Peyer's patch (tissue), 4 donors: ENCODE data around the gene TOX2. TPM values are rescaled to one million over a fixed set of nuclear protein-coding genes. Genes with fewer than 3 reads are reported as not detected.

ENCODE experiments used
- DNase-seq, 3 donors: peaks; one replicate each; pipeline ENCODE4 v3.0.0-alpha.2; 2017 to 2019
- H3K27ac ChIP-seq, 4 donors: fragments of 200-600 bp; sonication (generic); one replicate each; pipeline ENCODE4 v1.5.1; 2016 to 2019
- H3K27me3 ChIP-seq, 2 donors: fragments of 200-600 bp; sonication (generic); one replicate each; pipeline ENCODE4 v1.5.1; 2019
- H3K36me3 ChIP-seq, 3 donors: fragments of 200-600 bp; sonication (generic); one replicate each; pipeline ENCODE4 v1.5.1; 2016 to 2019
- H3K4me1 ChIP-seq, 4 donors: fragments of 200-600 bp; sonication (generic); one replicate each; pipeline ENCODE4 v1.5.1; 2016 to 2019
- H3K4me3 ChIP-seq, 4 donors: fragments of 200-600 bp; sonication (generic); 1 replicate in 3 of 4; 2 replicates in 1 of 4; pipeline ENCODE4 v1.5.1; 2016 to 2019; ENCODE audit warnings: mild to moderate bottlenecking in 1 of 4
- H3K9me3 ChIP-seq, 4 donors: fragments of 200-600 bp; sonication (generic); one replicate each; pipeline ENCODE4 v1.5.1; 2016 to 2019; ENCODE audit warnings: mild to moderate bottlenecking in 1 of 4
- CTCF ChIP-seq, 6 experiments: fragments of 450-650 bp in 4 of 6; fragments of 200-600 bp in 2 of 6; sonication (generic) in 1 of 6; IDR thresholded peaks; one replicate each; pipeline ENCODE4 v1.5.1; 2017 to 2019; ENCODE audit warnings: antibody characterized with exemption in 6 of 6, mild to moderate bottlenecking in 3 of 6, moderate library complexity in 1 of 6
- POLR2A ChIP-seq, 2 donors: fragments of 450-650 bp; IDR thresholded peaks; one replicate each; pipeline ENCODE4 v1.5.1; 2017; ENCODE audit warnings: antibody characterized with exemption in 2 of 2, mild to moderate bottlenecking in 2 of 2, moderate library complexity in 2 of 2
- total RNA-seq, 4 donors: library from RNA; depleted of rRNA; stranded (reverse); fragments of >200 nt; gene quantifications; one replicate each; pipeline ENCODE4 v1.1.0, GENCODE V29; 2016

The TOX2 gene
- total RNA-seq, 4 donors from 2014 or later = 1.9 to 5.8 (median 2.0) TPM

- TF ChIP-seq CTCF (IDR thresholded peaks at IDR 0.05) (no peak), POLR2A (IDR thresholded peaks at IDR 0.05) (no peak)
- DNase-seq = peak in 1 of 3 donors; percentile 24
- no peaks in the 10 kb centered on the region for H3K9me3 ChIP-seq
- no peak overlapping the region for H3K27ac ChIP-seq
- no peaks in the 10 kb centered on the region for H3K4me1 ChIP-seq
- no peaks in the 10 kb centered on the region for H3K27me3 ChIP-seq
- no peak overlapping the region for H3K4me3 ChIP-seq
- no peaks in the 10 kb centered on the region for H3K36me3 ChIP-seq
Measured at GRCh38 chr20:43971267-43971666, 56.6 kb downstream of the TOX2 start.

- peak in 1 of 3 donors; percentile 11 for DNase-seq
- no peaks in the 10 kb centered on the region for H3K4me1 ChIP-seq
- H3K4me3 ChIP-seq = no peak overlapping the region
- TF ChIP-seq CTCF (IDR thresholded peaks at IDR 0.05) (no peak), POLR2A (IDR thresholded peaks at IDR 0.05) (no peak)
- H3K36me3 ChIP-seq = no peaks in the 10 kb centered on the region
- H3K27ac ChIP-seq = no peak overlapping the region
- H3K27me3 ChIP-seq = no peaks in the 10 kb centered on the region
- H3K9me3 ChIP-seq = no peaks in the 10 kb centered on the region
Measured at GRCh38 chr20:43972051-43972450, 57.4 kb downstream of the TOX2 start.

- no peak overlapping the region for H3K27ac ChIP-seq
- no peak for DNase-seq
- H3K27me3 ChIP-seq = no peaks in the 10 kb centered on the region
- H3K36me3 ChIP-seq = no peaks in the 10 kb centered on the region
- H3K4me3 ChIP-seq = no peak overlapping the region
- no peaks in the 10 kb centered on the region for H3K9me3 ChIP-seq
- TF ChIP-seq POLR2A (IDR thresholded peaks at IDR 0.05) (no peak), CTCF (IDR thresholded peaks at IDR 0.05) (no peak)
- no peaks in the 10 kb centered on the region for H3K4me1 ChIP-seq
Measured at GRCh38 chr20:43972692-43973091, 58.0 kb downstream of the TOX2 start.

- no peak overlapping the region for H3K4me3 ChIP-seq
- DNase-seq = peak in 1 of 3 donors; percentile 11
- H3K9me3 ChIP-seq = no peaks in the 10 kb centered on the region
- TF ChIP-seq CTCF (IDR thresholded peaks at IDR 0.05) = no peak
- TF ChIP-seq POLR2A (IDR thresholded peaks at IDR 0.05) = no peak
- no peak overlapping the region for H3K27ac ChIP-seq
- H3K36me3 ChIP-seq = no peaks in the 10 kb centered on the region
- no peaks in the 10 kb centered on the region for H3K4me1 ChIP-seq
- no peaks in the 10 kb centered on the region for H3K27me3 ChIP-seq
Measured at GRCh38 chr20:43973231-43973630, 58.6 kb downstream of the TOX2 start.

- DNase-seq = peak in 1 of 3 donors; percentile 11
- Histone ChIP-seq H3K36me3 (no peaks in the 10 kb centered on the region), H3K4me3 (no peak overlapping the region), H3K27ac (no peak overlapping the region), H3K27me3 (no peaks in the 10 kb centered on the region), H3K4me1 (no peaks in the 10 kb centered on the region), H3K9me3 (no peaks in the 10 kb centered on the region)
- no peak for TF ChIP-seq POLR2A (IDR thresholded peaks at IDR 0.05)
- TF ChIP-seq CTCF (IDR thresholded peaks at IDR 0.05) = no peak
Measured at GRCh38 chr20:43973671-43974450, 59.2 kb downstream of the TOX2 start.
